MM.1S (cell line): Measurements from ENCODE around the gene ARV1.
"Not testable (repeated sequence)": the region's sequence is repeated elsewhere in the genome, so short reads cannot be mapped to it uniquely, and the experiment has no call there.

Experiments used
- EZH2 ChIP-seq: fragments of 300-600 bp; sonication (generic); optimal IDR thresholded peaks from 2 replicates; pipeline ENCODE3; 2017; ENCODE audit warnings: low read depth, mild to moderate bottlenecking, antibody characterized with exemption, low read length, mixed read lengths
- TF ChIP-seq, protein P1 (sequence below): fragments of 300-600 bp; sonication (generic); IDR thresholded peaks from 2 replicates; pipeline ENCODE4 v1.5.1; 2016; ENCODE audit warnings: antibody characterized with exemption, low read length, mixed read lengths

DNA sequence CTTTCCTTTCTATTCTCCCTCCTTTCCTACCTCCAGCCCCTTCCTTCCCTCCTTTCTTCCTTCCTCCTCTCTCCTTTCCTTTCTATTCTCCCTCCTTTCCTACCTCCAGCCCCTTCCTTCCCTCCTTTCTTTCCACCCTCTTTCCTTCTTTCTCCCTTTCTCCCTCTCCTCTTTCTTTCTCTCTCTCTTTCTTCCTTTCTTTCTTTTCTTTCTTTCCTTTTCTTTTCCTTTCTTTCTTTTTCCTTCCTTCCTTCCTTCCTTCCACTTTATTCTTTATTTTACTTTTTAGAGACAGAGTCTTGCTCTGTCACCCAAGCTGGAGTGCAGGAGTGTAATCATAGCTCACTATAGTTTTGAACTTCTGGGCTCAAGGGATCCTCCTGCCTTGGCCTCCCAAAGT lies 68.6 kb downstream of the ARV1 start:
- TF ChIP-seq, protein P1, sequence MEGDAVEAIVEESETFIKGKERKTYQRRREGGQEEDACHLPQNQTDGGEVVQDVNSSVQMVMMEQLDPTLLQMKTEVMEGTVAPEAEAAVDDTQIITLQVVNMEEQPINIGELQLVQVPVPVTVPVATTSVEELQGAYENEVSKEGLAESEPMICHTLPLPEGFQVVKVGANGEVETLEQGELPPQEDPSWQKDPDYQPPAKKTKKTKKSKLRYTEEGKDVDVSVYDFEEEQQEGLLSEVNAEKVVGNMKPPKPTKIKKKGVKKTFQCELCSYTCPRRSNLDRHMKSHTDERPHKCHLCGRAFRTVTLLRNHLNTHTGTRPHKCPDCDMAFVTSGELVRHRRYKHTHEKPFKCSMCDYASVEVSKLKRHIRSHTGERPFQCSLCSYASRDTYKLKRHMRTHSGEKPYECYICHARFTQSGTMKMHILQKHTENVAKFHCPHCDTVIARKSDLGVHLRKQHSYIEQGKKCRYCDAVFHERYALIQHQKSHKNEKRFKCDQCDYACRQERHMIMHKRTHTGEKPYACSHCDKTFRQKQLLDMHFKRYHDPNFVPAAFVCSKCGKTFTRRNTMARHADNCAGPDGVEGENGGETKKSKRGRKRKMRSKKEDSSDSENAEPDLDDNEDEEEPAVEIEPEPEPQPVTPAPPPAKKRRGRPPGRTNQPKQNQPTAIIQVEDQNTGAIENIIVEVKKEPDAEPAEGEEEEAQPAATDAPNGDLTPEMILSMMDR, result not testable (repeated sequence)
- not testable (repeated sequence) for TF ChIP-seq EZH2
